Stimulated activated CD8-positive, alpha-beta memory T cell treated with anti-CD3 and anti-CD28 coated beads, Interleukin-7, amount 100 ng/mL, for 24 hours (primary cell): ENCODE measurements around the gene TNMD.

Experiments used
- DNase-seq: peaks from one replicate; pipeline ENCODE4 v3.0.0-alpha.2; 2020; ENCODE audit warnings: low read depth

The TNMD gene

GRCh38 chrX:100643956-100644860 is 59.5 kb downstream of the TNMD start, which contains the start of gene SRPX2:
Gene SRPX2, plus strand, starts transcription at chrX:100644199. Its CDS starts 2,124 bp downstream, at chrX:100646323.
- no peak for DNase-seq

- no peak for DNase-seq
These were observed 60.4 kb downstream of the TNMD start for GRCh38 chrX:100645106-100645505.

GRCh38 chrX:100647095-100647494 is 62.4 kb downstream of the TNMD start:
- no peak for DNase-seq

- no peak for DNase-seq
These were observed 63.0 kb downstream of the TNMD start for GRCh38 chrX:100647739-100648138.

- no peak for DNase-seq
These were observed 64.0 kb downstream of the TNMD start for GRCh38 chrX:100648458-100649417.
